Measurements from ENCODE around the gene UROS. TPM values are rescaled to one million over a fixed set of nuclear protein-coding genes. Genes with fewer than 3 reads are reported as not detected.

Gene UROS
- total and polyA plus RNA-seq, 10 of the 15 experiments (the other 5 are each of a cell fraction or from before 2014, with no cell fraction given), result 4.3 to 112 (median 64.5) TPM

DNA sequence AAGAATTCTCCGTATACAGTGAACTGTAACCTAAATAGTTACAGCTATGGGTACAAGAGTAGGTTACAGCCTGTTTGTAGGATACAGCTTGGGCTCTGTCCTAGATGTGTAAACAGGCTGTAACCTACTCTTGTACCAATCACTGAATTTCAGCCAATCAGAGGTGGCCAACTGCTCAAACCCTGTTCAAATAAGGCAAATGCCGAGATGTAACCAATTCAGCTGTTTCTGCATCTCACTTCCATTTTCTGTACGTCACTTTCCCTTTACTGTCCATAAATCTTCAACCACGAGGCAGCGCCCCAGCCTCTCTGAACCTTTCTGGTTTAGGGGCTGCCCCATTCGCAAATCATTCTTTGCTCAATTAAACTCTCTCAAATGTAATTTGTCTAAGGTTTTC, 39.1 kb downstream of the UROS start (continued):
- TF ChIP-seq SREBF1 (IDR thresholded peaks at IDR 0.05; ENCODE audit: low read length) (no peak), GABPA (IDR thresholded peaks at IDR 0.05; ENCODE audit: low read depth) (no peak), NFYB (IDR thresholded peaks at IDR 0.05; ENCODE audit: insufficient read depth, low read depth, low read length) (peak; percentile 45; the same call in 1 of the 2 replicates), HCFC1 (IDR thresholded peaks at IDR 0.05; ENCODE audit: low read length) (no peak), HDAC2 (IDR thresholded peaks at IDR 0.05) (no peak), PAX5 (IDR thresholded peaks at IDR 0.05; ENCODE audit: borderline replicate concordance, low read depth, low read length) (no peak), EGR1 (IDR thresholded peaks at IDR 0.05; ENCODE audit: borderline replicate concordance in 1 of 2, low read depth in 2 of 2, low read length in 2 of 2) (no peak), GATAD2B (conservative IDR thresholded peaks at IDR 0.05; ENCODE audit: low read depth) (no peak), ZSCAN29 (IDR thresholded peaks at IDR 0.05) (no peak), ATF7 (IDR thresholded peaks at IDR 0.05; ENCODE audit: low read depth) (peak; percentile 62), EED (IDR thresholded peaks at IDR 0.05; ENCODE audit: low read depth) (no peak), MYB (IDR thresholded peaks at IDR 0.05; ENCODE audit: borderline replicate concordance, low read depth, low read length) (no peak), YBX1 (IDR thresholded peaks at IDR 0.05) (no peak), ZZZ3 (IDR thresholded peaks at IDR 0.05; ENCODE audit: control insufficient read depth, insufficient read length, low read depth) (no peak), CHD1 (IDR thresholded peaks at IDR 0.05; ENCODE audit: low read depth, low read length) (no peak), KDM1A (IDR thresholded peaks at IDR 0.05; ENCODE audit: borderline replicate concordance) (no peak), SRF (IDR thresholded peaks at IDR 0.05; ENCODE audit: low read depth in 2 of 2, low read length in 2 of 2) (peak; percentile 10 to 82; a peak in 2 of 4 replicates)
- TF ChIP-seq, protein P1, sequence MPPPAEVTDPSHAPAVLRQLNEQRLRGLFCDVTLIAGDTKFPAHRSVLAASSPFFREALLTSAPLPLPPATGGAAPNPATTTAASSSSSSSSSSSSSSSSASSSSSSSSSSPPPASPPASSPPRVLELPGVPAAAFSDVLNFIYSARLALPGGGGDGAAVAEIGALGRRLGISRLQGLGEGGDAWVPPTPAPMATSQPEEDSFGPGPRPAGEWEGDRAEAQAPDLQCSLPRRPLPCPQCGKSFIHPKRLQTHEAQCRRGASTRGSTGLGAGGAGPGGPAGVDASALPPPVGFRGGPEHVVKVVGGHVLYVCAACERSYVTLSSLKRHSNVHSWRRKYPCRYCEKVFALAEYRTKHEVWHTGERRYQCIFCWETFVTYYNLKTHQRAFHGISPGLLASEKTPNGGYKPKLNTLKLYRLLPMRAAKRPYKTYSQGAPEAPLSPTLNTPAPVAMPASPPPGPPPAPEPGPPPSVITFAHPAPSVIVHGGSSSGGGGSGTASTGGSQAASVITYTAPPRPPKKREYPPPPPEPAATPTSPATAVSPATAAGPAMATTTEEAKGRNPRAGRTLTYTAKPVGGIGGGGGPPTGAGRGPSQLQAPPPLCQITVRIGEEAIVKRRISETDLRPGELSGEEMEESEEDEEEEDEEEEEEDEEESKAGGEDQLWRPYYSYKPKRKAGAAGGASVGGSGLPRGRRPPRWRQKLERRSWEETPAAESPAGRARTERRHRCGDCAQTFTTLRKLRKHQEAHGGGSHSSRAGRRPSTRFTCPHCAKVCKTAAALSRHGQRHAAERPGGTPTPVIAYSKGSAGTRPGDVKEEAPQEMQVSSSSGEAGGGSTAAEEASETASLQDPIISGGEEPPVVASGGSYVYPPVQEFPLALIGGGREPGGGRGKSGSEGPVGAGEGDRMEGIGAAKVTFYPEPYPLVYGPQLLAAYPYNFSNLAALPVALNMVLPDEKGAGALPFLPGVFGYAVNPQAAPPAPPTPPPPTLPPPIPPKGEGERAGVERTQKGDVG (CRISPR knock-in tag; IDR thresholded peaks at IDR 0.05), result no peak
- TF ChIP-seq, protein P2, sequence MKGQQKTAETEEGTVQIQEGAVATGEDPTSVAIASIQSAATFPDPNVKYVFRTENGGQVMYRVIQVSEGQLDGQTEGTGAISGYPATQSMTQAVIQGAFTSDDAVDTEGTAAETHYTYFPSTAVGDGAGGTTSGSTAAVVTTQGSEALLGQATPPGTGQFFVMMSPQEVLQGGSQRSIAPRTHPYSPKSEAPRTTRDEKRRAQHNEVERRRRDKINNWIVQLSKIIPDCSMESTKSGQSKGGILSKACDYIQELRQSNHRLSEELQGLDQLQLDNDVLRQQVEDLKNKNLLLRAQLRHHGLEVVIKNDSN (IDR thresholded peaks at IDR 0.05; ENCODE audit: borderline replicate concordance, extremely low read length, insufficient read depth, low read depth, low read length), result no peak
- TF ChIP-seq, protein P3, sequence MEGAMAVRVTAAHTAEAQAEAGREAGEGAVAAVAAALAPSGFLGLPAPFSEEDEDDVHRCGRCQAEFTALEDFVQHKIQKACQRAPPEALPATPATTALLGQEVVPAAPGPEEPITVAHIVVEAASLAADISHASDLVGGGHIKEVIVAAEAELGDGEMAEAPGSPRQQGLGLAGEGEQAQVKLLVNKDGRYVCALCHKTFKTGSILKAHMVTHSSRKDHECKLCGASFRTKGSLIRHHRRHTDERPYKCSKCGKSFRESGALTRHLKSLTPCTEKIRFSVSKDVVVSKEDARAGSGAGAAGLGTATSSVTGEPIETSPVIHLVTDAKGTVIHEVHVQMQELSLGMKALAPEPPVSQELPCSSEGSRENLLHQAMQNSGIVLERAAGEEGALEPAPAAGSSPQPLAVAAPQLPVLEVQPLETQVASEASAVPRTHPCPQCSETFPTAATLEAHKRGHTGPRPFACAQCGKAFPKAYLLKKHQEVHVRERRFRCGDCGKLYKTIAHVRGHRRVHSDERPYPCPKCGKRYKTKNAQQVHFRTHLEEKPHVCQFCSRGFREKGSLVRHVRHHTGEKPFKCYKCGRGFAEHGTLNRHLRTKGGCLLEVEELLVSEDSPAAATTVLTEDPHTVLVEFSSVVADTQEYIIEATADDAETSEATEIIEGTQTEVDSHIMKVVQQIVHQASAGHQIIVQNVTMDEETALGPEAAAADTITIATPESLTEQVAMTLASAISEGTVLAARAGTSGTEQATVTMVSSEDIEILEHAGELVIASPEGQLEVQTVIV (IDR thresholded peaks at IDR 0.05; ENCODE audit: borderline replicate concordance, partially characterized antibody), result no peak
- TF ChIP-seq, protein P4, sequence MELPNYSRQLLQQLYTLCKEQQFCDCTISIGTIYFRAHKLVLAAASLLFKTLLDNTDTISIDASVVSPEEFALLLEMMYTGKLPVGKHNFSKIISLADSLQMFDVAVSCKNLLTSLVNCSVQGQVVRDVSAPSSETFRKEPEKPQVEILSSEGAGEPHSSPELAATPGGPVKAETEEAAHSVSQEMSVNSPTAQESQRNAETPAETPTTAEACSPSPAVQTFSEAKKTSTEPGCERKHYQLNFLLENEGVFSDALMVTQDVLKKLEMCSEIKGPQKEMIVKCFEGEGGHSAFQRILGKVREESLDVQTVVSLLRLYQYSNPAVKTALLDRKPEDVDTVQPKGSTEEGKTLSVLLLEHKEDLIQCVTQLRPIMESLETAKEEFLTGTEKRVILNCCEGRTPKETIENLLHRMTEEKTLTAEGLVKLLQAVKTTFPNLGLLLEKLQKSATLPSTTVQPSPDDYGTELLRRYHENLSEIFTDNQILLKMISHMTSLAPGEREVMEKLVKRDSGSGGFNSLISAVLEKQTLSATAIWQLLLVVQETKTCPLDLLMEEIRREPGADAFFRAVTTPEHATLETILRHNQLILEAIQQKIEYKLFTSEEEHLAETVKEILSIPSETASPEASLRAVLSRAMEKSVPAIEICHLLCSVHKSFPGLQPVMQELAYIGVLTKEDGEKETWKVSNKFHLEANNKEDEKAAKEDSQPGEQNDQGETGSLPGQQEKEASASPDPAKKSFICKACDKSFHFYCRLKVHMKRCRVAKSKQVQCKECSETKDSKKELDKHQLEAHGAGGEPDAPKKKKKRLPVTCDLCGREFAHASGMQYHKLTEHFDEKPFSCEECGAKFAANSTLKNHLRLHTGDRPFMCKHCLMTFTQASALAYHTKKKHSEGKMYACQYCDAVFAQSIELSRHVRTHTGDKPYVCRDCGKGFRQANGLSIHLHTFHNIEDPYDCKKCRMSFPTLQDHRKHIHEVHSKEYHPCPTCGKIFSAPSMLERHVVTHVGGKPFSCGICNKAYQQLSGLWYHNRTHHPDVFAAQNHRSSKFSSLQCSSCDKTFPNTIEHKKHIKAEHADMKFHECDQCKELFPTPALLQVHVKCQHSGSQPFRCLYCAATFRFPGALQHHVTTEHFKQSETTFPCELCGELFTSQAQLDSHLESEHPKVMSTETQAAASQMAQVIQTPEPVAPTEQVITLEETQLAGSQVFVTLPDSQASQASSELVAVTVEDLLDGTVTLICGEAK (IDR thresholded peaks at IDR 0.05; ENCODE audit: borderline replicate concordance), result no peak

Data from GM12878 (cell line).